Fibroblast of villous mesenchyme (primary cell): ENCODE results near the gene NR6A1. TPM values are rescaled to one million over a fixed set of nuclear protein-coding genes. Genes with fewer than 3 reads are reported as not detected.

Experiments
- DNase-seq: peaks from one replicate; pipeline ENCODE4 v3.0.0-alpha.2; 2010; ENCODE audit warnings: low read depth
- H3K4me3 ChIP-seq: 2 replicates; pipeline ENCODE4 v1.5.1; 2011; ENCODE audit warnings: low read depth, mild to moderate bottlenecking, low read length
- total RNA-seq: library from RNA; depleted of rRNA; stranded (reverse); fragments of >200 nt; gene quantifications from 2 replicates; pipeline ENCODE4 v1.2.3, GENCODE V29; 2012
- TF ChIP-seq, protein P1 (sequence below): IDR thresholded peaks from 2 replicates; pipeline ENCODE4 v1.5.1; 2012; ENCODE audit warnings: low read depth, mild to moderate bottlenecking, low read length; ENCODE audit not compliant: insufficient read depth

The NR6A1 gene
- total RNA-seq, 1 donor, result under 0.01 TPM

DNA sequence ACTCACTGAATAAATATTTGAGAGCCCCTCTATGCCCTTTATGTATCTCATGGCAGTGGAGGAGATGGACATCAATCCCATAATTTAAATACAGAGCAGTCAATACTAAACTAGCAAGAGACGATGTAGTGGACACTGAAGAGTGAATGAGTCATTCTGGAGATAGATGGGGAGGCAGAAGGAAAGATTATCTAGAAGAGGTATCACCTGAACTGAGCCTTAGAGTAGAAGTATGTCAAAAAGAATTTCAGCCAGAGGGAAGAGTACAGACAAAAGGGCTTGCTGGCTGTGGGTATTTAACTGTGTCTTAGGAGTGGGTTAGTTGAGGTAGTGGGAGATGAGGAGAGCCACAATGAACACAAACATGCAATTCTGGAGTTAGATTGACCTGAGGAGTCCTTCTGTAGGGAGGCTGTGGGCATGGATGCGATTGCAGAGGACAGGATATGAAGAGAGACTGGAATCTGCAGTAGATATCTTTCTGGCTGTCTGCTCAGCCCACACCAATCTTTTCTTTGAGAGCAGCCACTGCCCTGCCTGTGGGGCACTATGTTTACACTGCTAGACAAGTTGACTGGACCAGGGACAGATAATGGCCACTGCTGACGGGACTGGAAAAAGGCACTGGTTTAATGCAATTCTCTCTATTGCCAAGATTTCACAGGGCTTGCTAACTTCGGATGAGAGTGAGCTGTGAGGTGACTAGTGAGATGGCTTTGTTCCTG lies 200.0 kb downstream of the NR6A1 start:
- no peak for DNase-seq
- H3K4me3 ChIP-seq, result no peak overlapping the region
- TF ChIP-seq, protein P1, sequence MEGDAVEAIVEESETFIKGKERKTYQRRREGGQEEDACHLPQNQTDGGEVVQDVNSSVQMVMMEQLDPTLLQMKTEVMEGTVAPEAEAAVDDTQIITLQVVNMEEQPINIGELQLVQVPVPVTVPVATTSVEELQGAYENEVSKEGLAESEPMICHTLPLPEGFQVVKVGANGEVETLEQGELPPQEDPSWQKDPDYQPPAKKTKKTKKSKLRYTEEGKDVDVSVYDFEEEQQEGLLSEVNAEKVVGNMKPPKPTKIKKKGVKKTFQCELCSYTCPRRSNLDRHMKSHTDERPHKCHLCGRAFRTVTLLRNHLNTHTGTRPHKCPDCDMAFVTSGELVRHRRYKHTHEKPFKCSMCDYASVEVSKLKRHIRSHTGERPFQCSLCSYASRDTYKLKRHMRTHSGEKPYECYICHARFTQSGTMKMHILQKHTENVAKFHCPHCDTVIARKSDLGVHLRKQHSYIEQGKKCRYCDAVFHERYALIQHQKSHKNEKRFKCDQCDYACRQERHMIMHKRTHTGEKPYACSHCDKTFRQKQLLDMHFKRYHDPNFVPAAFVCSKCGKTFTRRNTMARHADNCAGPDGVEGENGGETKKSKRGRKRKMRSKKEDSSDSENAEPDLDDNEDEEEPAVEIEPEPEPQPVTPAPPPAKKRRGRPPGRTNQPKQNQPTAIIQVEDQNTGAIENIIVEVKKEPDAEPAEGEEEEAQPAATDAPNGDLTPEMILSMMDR, result no peak

DNA sequence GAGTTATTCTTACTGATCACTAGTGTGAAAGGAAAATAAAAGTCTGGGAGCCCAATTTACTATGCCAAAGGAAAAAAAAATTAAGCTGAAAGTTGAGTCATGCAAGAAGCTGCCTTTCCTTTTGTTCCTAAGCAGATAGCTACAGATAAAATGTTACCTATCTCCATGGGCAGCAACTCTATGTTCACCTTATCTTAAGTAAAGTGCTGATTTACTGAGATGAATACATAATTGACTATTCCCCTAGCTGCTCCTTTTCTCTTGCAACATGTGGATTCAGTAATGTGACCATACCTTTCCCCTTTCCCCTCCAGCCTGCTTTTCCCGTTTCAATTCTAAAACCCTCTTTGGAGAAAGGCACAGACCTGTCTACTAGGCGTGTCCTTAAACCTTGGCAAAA lies 201.2 kb downstream of the NR6A1 start:
- no peak for DNase-seq

DNA sequence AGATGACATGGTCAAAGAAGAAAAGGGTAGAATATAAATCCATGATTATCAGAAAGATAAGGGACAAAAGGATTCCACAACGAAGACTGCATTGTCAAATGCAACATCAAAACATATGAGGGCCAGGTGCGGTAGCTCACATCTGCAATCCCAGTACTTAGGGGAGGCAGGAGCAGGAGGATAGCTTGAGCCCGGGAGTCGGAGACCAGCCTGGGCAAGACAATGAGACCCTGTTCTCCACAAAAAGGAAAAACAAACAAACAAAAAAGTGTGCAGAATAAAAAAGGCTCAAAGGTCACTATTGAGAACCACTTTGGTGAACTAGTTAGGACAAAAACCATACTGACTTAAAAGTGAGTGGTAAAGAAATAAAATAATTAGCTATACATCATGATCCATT lies 203.7 kb downstream of the NR6A1 start:
- no peak overlapping the region for H3K4me3 ChIP-seq
- DNase-seq, result no peak
- TF ChIP-seq, protein P1, result no peak

More for the DNA sequence above, 201.2 kb downstream of the NR6A1 start:
- TF ChIP-seq, protein P1, result no peak
- no peak overlapping the region for H3K4me3 ChIP-seq

DNA sequence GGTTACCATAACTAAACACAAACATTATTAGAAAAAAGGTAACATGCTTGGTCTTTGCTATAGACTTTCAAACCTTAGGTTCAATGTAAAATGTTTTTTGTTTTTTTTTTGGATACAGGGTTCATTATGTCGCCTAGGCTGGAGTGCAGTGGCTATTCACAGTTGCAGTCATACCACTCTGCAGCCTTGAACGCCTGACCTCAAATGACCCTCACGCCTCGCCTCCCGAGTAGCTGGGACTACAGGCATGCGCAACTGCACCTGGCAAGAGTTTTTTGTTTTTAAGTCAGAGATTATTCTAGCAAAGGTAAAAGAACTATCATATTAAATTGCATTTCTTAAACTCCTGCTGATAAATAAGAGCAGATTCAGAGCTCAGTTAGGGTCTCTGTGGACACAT lies 208.8 kb downstream of the NR6A1 start:
- H3K4me3 ChIP-seq, result no peak overlapping the region
- no peak for DNase-seq
- TF ChIP-seq, protein P1, result no peak

DNA sequence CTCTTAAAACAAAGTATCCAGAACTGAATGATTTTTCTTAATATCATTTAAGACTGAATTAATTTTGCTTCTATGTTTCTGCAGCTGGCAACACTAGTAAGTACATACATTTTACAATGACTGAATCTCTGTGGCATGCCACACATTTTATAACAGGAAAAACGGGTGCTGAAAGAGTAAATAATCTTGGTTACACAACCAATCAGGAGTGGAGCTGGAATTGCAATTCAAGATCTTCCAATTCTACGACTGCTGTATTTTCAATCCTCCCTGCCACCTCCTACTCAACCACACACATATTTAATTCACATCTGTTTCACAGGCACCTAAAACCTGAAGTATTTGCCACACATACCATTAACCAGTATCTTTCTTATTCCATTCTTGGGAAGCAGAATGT lies 211.2 kb downstream of the NR6A1 start:
- TF ChIP-seq, protein P1, result no peak
- H3K4me3 ChIP-seq, result no peak overlapping the region
- peak; percentile 86 for DNase-seq

DNA sequence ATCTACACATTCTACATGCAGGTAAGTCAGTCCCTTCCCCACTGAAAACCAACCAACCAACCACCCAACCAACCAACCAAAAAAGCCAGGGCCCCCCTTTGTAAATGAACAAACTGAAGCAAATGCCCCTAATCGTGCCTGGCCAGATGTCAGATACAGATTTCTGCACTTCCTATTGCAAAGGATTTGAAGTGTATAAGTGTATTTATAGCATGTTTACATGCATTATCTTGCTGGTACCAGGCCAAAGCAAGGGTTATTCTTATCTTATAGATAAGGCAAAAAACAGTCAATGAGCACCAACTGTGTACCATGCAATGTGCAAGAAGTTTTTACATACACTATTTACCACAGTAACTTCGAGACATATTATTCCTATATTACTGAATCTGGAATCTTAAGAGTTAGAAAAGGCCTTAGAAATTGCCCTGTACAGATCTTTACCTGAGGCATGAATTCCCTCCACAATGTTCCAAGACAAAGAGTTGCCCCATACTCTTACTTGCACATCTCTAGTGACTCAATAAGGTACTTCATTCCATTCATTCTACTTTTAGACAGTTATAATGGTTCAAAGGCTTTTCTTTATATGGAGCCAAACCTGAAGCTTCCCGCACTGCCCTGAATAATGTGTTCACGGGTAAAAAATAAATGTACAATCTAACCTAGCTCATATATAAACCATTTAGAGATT lies 212.2 kb downstream of the NR6A1 start:
- TF ChIP-seq, protein P1, result no peak
- DNase-seq, result no peak
- H3K4me3 ChIP-seq, result no peak overlapping the region
